HepG2 (cell line): Measurements from ENCODE around the gene NFATC4. TPM values are rescaled to one million over a fixed set of nuclear protein-coding genes. Genes with fewer than 3 reads are reported as not detected.

Source experiments
- E2F5 ChIP-seq: sonication (generic); formaldehyde crosslinking; conservative IDR thresholded peaks from 2 replicates; pipeline ENCODE4 v1.4.0; 2020; ENCODE audit warnings: missing genetic modification reagents
- ETV6 ChIP-seq: sonication (generic); formaldehyde crosslinking; conservative IDR thresholded peaks from 2 replicates; pipeline ENCODE4 v1.4.0; 2020; ENCODE audit warnings: missing genetic modification reagents
- HMGXB4 ChIP-seq, 2 experiments: sonication (generic) in 1 of 2; formaldehyde crosslinking in 1 of 2; IDR thresholded peaks; 2 replicates each; pipeline versions ENCODE4 v1.4.0 to v1.6.1; 2018 to 2020; ENCODE audit warnings: missing genetic modification reagents in 2 of 2, borderline replicate concordance in 1 of 2, low read depth in 1 of 2, mild to moderate bottlenecking in 1 of 2, missing biosample characterization in 1 of 2
- KAT2B ChIP-seq: fragments of 150-350 bp; IDR thresholded peaks from 2 replicates; pipeline ENCODE4 v1.6.1; 2014; ENCODE audit warnings: low read depth, low read length, borderline replicate concordance
- MBNL3 ChIP-seq: fragments of 250-450 bp; sonication (Bioruptor Pico); conservative IDR thresholded peaks from 2 replicates; pipeline ENCODE4 v1.8.0; 2022; ENCODE audit warnings: mild to moderate bottlenecking, inconsistent platforms
- MNT ChIP-seq: fragments of 450-650 bp; IDR thresholded peaks from 2 replicates; pipeline ENCODE4 v1.6.1; 2016
- PPARG ChIP-seq: conservative IDR thresholded peaks from 2 replicates; pipeline ENCODE4 v1.6.1; 2016; ENCODE audit warnings: missing biosample characterization, missing genetic modification reagents
- ZBTB10 ChIP-seq: sonication (generic); formaldehyde crosslinking; IDR thresholded peaks from 2 replicates; pipeline ENCODE4 v1.4.0; 2020; ENCODE audit warnings: missing genetic modification reagents, borderline replicate concordance
- ZNF446 ChIP-seq: sonication (generic); formaldehyde crosslinking; IDR thresholded peaks from 2 replicates; pipeline ENCODE4 v1.5.0; 2020; ENCODE audit warnings: mild to moderate bottlenecking, missing genetic modification reagents
- ZNF552 ChIP-seq: sonication (generic); formaldehyde crosslinking; IDR thresholded peaks from 2 replicates; pipeline ENCODE4 v1.9.0; 2022; ENCODE audit warnings: missing genetic modification reagents, mild to moderate bottlenecking, borderline replicate concordance
- ZNF772 ChIP-seq: sonication (generic); formaldehyde crosslinking; IDR thresholded peaks from 2 replicates; pipeline ENCODE4 v1.5.0; 2020; ENCODE audit warnings: mild to moderate bottlenecking, missing genetic modification reagents
- polyA plus RNA-seq, 8 experiments: library from polyadenylated mRNA; depleted of rRNA in 3 of 8; stranded (reverse) in 7 of 8; unstranded in 1 of 8; fragments of >200 nt; fragmentation: Illumina TruSeq in 4 of 8; extraction: Trizol in 4 of 8; gene quantifications; 2 replicates each; pipeline versions ENCODE4 v1.2.1 to v1.2.3, GENCODE V29; 2011 to 2016; ENCODE audit warnings: low read depth in 4 of 8, missing spikeins in 1 of 8, mixed read lengths in 1 of 8; ENCODE audit not compliant: insufficient read depth in 1 of 8
- total RNA-seq, 5 experiments: library from RNA; depleted of rRNA; stranded (reverse); fragments of >200 nt; fragmentation: Illumina TruSeq; extraction: Trizol; gene quantifications; 2 replicates each; pipeline ENCODE4 v1.2.3, GENCODE V29; 2016; ENCODE audit warnings: low read depth in 1 of 5

The NFATC4 gene
- total and polyA plus RNA-seq, 2 of the 13 experiments (the other 11 are each of a cell fraction or from before 2014, with no cell fraction given) = 0.04 to 0.15 TPM

- TF ChIP-seq E2F5 (no peak), ZNF446 (CRISPR knock-in tag) (no peak), KAT2B (no peak), MNT (peak; percentile 34; the same call in 1 of the 2 replicates), ETV6 (CRISPR knock-in tag) (no peak), ZNF772 (0 out of 2 replicates have a peak, but pooled peaks have one; percentile 11), PPARG (CRISPR knock-in tag) (no peak), ZBTB10 (CRISPR knock-in tag) (0 out of 2 replicates have a peak, but pooled peaks have one; percentile 39), MBNL3 (CRISPR knock-in tag) (no peak), ZNF552 (CRISPR knock-in tag) (0 out of 2 replicates have a peak, but pooled peaks have one; percentile 25), HMGXB4 (CRISPR knock-in tag; IDR thresholded peaks at IDR 0.05; ENCODE audit: borderline replicate concordance in 1 of 2, low read depth in 1 of 2) (no peak)
Measured at GRCh38 chr14:24426150-24426911, 58.3 kb downstream of the NFATC4 start (continued).
